ENCODE data around the gene SOX13.

SOX13 gene

GRCh38 chr1:204167730-204168129 is 94.8 kb downstream of the SOX13 start:
- H3K27ac ChIP-seq (replicated peaks): no peak overlapping the region
- TF ChIP-seq POLR2AphosphoS5 (IDR thresholded peaks at IDR 0.05; ENCODE audit: low read depth) (no peak), SPI1 (IDR thresholded peaks at IDR 0.05; ENCODE audit: borderline replicate concordance, low read depth) (no peak)
- no peaks in the 10 kb centered on the region for H3K27me3 ChIP-seq (ENCODE audit: insufficient read depth, poor library complexity, severe bottlenecking)
- no peak for DNase-seq (ENCODE audit: low read depth in 1 of 2, low spot score in 1 of 2)
- no peak overlapping the region for H3K4me3 ChIP-seq (replicated peaks; ENCODE audit: insufficient read depth, low read length)

GRCh38 chr1:204169858-204170257 is 96.9 kb downstream of the SOX13 start:
- TF ChIP-seq SPI1 (IDR thresholded peaks at IDR 0.05; ENCODE audit: borderline replicate concordance, low read depth) (no peak), CTCF (IDR thresholded peaks at IDR 0.05; ENCODE audit: insufficient read depth, low read length) (no peak), REST (IDR thresholded peaks at IDR 0.05; ENCODE audit: insufficient replicate concordance, low read depth) (no peak), POLR2AphosphoS5 (IDR thresholded peaks at IDR 0.05; ENCODE audit: low read depth) (no peak), GABPA (IDR thresholded peaks at IDR 0.05; ENCODE audit: low read depth) (no peak)
- H3K27me3 ChIP-seq (ENCODE audit: insufficient read depth, poor library complexity, severe bottlenecking): no peaks in the 10 kb centered on the region
- DNase-seq (ENCODE audit: low read depth in 1 of 2, low spot score in 1 of 2): no peak
- H3K4me3 ChIP-seq (replicated peaks; ENCODE audit: insufficient read depth, low read length): no peak overlapping the region
- no peak overlapping the region for H3K27ac ChIP-seq (replicated peaks)

GRCh38 chr1:204170494-204171155 is 97.7 kb downstream of the SOX13 start:
- H3K27ac ChIP-seq (replicated peaks): no peak overlapping the region

More at GRCh38 chr1:204170494-204171155, 97.7 kb downstream of the SOX13 start:
- Histone ChIP-seq H3K27me3 (ENCODE audit: insufficient read depth, poor library complexity, severe bottlenecking) (no peaks in the 10 kb centered on the region), H3K4me3 (replicated peaks; ENCODE audit: insufficient read depth, low read length) (no peak overlapping the region)
- no peak for DNase-seq (ENCODE audit: low read depth in 1 of 2, low spot score in 1 of 2)
- TF ChIP-seq CTCF (IDR thresholded peaks at IDR 0.05; ENCODE audit: insufficient read depth, low read length): no peak
- no peak for TF ChIP-seq SPI1 (IDR thresholded peaks at IDR 0.05; ENCODE audit: borderline replicate concordance, low read depth)
- no peak for TF ChIP-seq POLR2AphosphoS5 (IDR thresholded peaks at IDR 0.05; ENCODE audit: low read depth)
- TF ChIP-seq GABPA (IDR thresholded peaks at IDR 0.05; ENCODE audit: low read depth): no peak
- no peak for TF ChIP-seq REST (IDR thresholded peaks at IDR 0.05; ENCODE audit: insufficient replicate concordance, low read depth)
